ENCODE measurements around the gene DPEP3. TPM values are rescaled to one million over a fixed set of nuclear protein-coding genes. Genes with fewer than 3 reads are reported as not detected.

The DPEP3 gene
- total and polyA plus RNA-seq, 2 donors from 2014 or later, result 0.19 TPM; not detected in 1

GRCh38 chr16:67987460-67988160 is 7.3 kb upstream of the DPEP3 start:
- no peak for DNase-seq
- Histone ChIP-seq H3K4me3 (ENCODE audit: low read length in 3 of 3) (no peak overlapping the region), H3K9me3 (ENCODE audit: control insufficient read depth in 2 of 3, insufficient read depth in 1 of 3, low read length in 3 of 3) (no peaks in the 10 kb centered on the region), H3K9ac (ENCODE audit: low read length in 3 of 3) (no peak overlapping the region), H3K4me1 (ENCODE audit: control insufficient read depth in 2 of 3, insufficient read depth in 2 of 3, low read depth in 1 of 3, low read length in 3 of 3) (no peaks in the 10 kb centered on the region), H3K27ac (ENCODE audit: low read depth in 2 of 2, low read length in 2 of 2) (peak overlapping the region in 1 of 2 donors; percentile 20), H3K36me3 (ENCODE audit: control insufficient read depth in 2 of 3, insufficient read depth in 3 of 3, low read length in 3 of 3) (no peaks in the 10 kb centered on the region), H3K27me3 (ENCODE audit: control insufficient read depth, insufficient read depth, low read length) (no peaks in the 10 kb centered on the region)
- no peak for TF ChIP-seq CTCF (IDR thresholded peaks at IDR 0.05; ENCODE audit: borderline replicate concordance, extremely low read depth, insufficient read depth)
- no peak for FAIRE-seq
- intact Hi-C loops (cut with DNase I), result no loop called here

DNA sequence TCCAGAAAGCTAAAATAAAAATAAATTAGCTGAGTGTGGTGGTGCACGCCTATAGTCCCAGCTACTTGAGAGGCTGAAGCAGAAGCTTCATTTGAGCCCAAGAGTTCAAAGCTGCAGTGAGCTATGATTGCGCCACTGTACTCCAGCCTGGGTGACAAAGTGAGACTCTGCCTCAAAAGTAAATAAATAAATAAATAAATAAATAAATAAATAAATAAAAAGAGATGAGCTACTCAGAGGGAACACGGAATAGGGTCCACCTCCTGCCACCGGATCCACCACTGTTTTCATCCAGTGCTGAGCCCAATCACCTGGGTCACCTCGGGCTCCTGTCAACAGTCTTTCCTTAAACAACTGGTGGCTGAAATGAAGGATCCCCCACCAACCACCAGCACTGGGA is 6.7 kb upstream of the DPEP3 start:
- Histone ChIP-seq H3K36me3 (ENCODE audit: control insufficient read depth in 2 of 3, insufficient read depth in 3 of 3, low read length in 3 of 3) (no peaks in the 10 kb centered on the region), H3K4me3 (ENCODE audit: low read length in 3 of 3) (no peak overlapping the region), H3K27me3 (ENCODE audit: control insufficient read depth, insufficient read depth, low read length) (no peaks in the 10 kb centered on the region), H3K4me1 (ENCODE audit: control insufficient read depth in 2 of 3, insufficient read depth in 2 of 3, low read depth in 1 of 3, low read length in 3 of 3) (no peaks in the 10 kb centered on the region), H3K9me3 (ENCODE audit: control insufficient read depth in 2 of 3, insufficient read depth in 1 of 3, low read length in 3 of 3) (no peaks in the 10 kb centered on the region), H3K9ac (ENCODE audit: low read length in 3 of 3) (no peak overlapping the region), H3K27ac (ENCODE audit: low read depth in 2 of 2, low read length in 2 of 2) (peak overlapping the region in 1 of 2 donors; percentile 13)
- DNase-seq (no peak), FAIRE-seq (no peak)
- no peak for TF ChIP-seq CTCF (IDR thresholded peaks at IDR 0.05; ENCODE audit: borderline replicate concordance, extremely low read depth, insufficient read depth)
- intact Hi-C loops (cut with DNase I), result no loop called here

DNA sequence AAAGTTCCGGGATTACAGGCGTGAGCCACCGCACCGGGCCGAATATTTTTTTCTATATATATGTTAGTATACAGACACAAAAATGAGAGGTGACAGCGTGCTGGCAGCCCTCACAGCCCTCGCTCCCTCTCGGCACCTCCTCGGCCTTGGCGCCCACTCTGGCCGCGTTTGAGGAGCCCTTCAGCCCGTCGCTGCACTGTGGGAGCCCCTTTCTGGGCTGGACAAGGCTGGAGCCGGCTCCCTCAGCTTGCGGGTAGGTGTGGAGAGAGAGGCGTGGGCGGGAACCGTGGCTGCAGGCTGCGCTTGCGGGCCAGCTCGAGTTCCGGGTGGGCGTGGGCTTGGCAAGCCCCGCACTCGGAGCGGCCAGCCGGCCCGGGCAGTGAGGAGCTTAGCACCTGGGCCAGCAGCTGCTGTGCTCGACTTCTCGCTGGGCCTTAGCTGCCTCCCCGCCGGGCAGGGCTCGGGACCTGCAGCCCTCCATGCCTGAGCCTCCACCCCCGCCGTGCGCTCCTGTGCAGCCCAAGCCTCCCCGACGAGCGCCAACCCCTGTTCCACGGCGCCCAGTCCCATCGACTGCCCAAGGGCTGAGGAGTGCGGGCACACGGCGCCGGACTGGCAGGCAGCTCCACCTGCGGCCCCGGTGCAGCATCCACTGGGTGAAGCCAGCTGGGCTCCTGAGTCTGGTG is 1.9 kb upstream of the DPEP3 start:
- Histone ChIP-seq H3K36me3 (ENCODE audit: control insufficient read depth in 2 of 3, insufficient read depth in 3 of 3, low read length in 3 of 3) (no peaks in the 10 kb centered on the region), H3K27me3 (ENCODE audit: control insufficient read depth, insufficient read depth, low read length) (no peaks in the 10 kb centered on the region), H3K4me3 (ENCODE audit: low read length in 3 of 3) (no peak overlapping the region), H3K4me1 (ENCODE audit: control insufficient read depth in 2 of 3, insufficient read depth in 2 of 3, low read depth in 1 of 3, low read length in 3 of 3) (no peaks in the 10 kb centered on the region), H3K27ac (ENCODE audit: low read depth in 2 of 2, low read length in 2 of 2) (no peak overlapping the region), H3K9me3 (ENCODE audit: control insufficient read depth in 2 of 3, insufficient read depth in 1 of 3, low read length in 3 of 3) (no peaks in the 10 kb centered on the region), H3K9ac (ENCODE audit: low read length in 3 of 3) (no peak overlapping the region)
- no peak for FAIRE-seq
- TF ChIP-seq CTCF (IDR thresholded peaks at IDR 0.05; ENCODE audit: borderline replicate concordance, extremely low read depth, insufficient read depth), result no peak
- DNase-seq, result no peak
- intact Hi-C loops (cut with DNase I), result no loop called here

Measured in kidney (tissue), 14 donors.